ENCODE data around the gene FBXL13. TPM values are rescaled to one million over a fixed set of nuclear protein-coding genes. Genes with fewer than 3 reads are reported as not detected.

FBXL13 gene
- total and polyA plus RNA-seq, 2 experiments from 2014 or later = 0.24 to 0.43 TPM

DNA sequence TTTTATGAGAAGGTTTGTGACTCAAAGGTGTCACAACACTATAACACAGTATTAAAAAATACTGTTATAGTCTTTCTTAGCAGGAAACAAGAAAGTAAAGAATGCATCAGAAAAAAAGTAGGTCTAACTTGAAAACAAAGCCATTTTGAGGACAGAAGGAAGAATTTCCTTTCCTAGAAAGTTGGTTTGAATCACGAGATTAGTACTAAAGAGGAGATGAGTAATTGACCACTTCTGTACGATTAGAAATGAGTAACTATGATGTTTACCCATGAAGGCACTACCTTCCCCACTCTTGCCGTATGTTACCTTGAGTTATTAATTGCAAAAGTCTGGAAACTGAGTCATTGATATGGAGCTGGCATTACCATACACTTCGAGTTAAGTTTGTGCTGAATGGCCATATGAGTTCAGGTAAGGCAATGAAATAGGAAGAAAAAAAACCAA, 260.5 kb downstream of the FBXL13 start:
- Histone ChIP-seq H3K9ac (no peak overlapping the region), H3K27me3 (replicated peaks; ENCODE audit: insufficient read depth) (no peaks in the 10 kb centered on the region), H4K20me1 (ENCODE audit: insufficient read depth) (no peaks in the 10 kb centered on the region), H3K4me2 (ENCODE audit: unreplicated experiment) (peak overlapping the region; percentile 19), H3K4me1 (ENCODE audit: insufficient read depth) (peaks cover 12% of the 10 kb centered on the region), H3K9me3 (ENCODE audit: low read depth) (no peaks in the 10 kb centered on the region), H3F3A (ENCODE audit: insufficient read depth) (peaks cover 14% of the 10 kb centered on the region), H3K9me2 (ENCODE audit: insufficient read depth) (no peaks in the 10 kb centered on the region), H2AFZ (no peak overlapping the region), H3K27ac (no peak overlapping the region), H3K79me2 (ENCODE audit: insufficient read depth) (no peaks in the 10 kb centered on the region), H3K4me3 (no peak overlapping the region), H3K36me3 (ENCODE audit: low read depth) (no peaks in the 10 kb centered on the region; the same call in 1 of the 2 replicates)
- in situ Hi-C loops (cut with MboI) = no loop called here
- WGBS, 2 experiments (ENCODE audit: low coverage in 1 of 2, low lambda C conversion rate in 2 of 2, missing lambda C conversion rate in 2 of 2) = 4 to 9% methylated on average over 4 of the region's 4 CpGs
- DNase-seq = peak; percentile 81
- TF ChIP-seq EZH2 (IDR thresholded peaks at IDR 0.05; ENCODE audit: insufficient read depth, poor library complexity, severe bottlenecking) (no peak), EZH2phosphoT487 (IDR thresholded peaks at IDR 0.05; ENCODE audit: insufficient read depth, low read depth) (0 out of 2 replicates have a peak, but pooled peaks have one; percentile 69)

DNA sequence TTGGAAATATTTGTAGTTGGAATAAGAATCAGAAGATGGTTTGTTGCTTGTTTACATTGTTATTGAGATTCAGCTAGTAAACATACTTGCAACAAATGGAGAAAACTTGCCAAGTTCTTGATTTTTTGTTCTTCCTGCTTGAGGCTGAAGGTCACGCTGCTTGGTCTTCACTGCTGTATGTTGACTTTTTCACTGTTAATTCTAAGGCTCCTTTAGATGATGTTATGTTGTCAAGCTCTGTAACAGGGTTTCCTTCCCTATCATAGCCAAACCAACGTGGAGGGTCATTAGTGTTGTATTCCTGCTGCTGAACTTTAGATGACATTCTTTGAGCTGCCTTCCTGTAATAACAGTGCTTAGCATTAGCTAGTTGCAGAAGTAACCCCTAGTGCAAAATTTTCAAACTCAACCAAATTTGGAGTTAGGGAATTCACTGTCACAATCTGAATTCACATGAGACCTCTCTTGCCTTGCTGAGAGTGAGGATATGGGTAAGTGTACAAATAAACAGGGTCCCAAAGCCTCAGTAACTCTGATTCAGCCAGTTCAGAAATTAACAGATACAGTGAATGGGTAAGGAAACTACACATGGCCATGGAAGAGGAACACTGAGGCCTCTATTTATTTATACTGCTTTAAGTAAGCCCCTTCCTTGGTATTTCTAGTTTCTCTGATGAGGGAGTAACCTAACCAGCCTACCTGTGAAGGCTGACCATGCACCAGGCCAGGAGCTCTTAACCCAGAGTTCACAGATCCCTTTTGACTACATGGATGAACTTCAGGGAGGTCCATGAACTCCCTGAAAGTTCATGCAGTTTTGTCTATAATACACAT, 261.2 kb downstream of the FBXL13 start:
- no peak overlapping the region for H2AFZ ChIP-seq
- WGBS, 2 experiments (ENCODE audit: low coverage in 1 of 2, low lambda C conversion rate in 2 of 2, missing lambda C conversion rate in 2 of 2) = 95 to 100% methylated on average over 2 of the region's 2 CpGs
- H3K27ac ChIP-seq = no peak overlapping the region
- H3K9me2 ChIP-seq (ENCODE audit: insufficient read depth) = no peaks in the 10 kb centered on the region
- no peaks in the 10 kb centered on the region; the same call in 1 of the 2 replicates for H3K36me3 ChIP-seq (ENCODE audit: low read depth)
- H3K79me2 ChIP-seq (ENCODE audit: insufficient read depth) = no peaks in the 10 kb centered on the region
- DNase-seq = no peak
- no peak overlapping the region for H3K4me3 ChIP-seq
- peaks cover 12% of the 10 kb centered on the region for H3K4me1 ChIP-seq (ENCODE audit: insufficient read depth)
- peaks cover 14% of the 10 kb centered on the region for H3F3A ChIP-seq (ENCODE audit: insufficient read depth)
- H4K20me1 ChIP-seq (ENCODE audit: insufficient read depth) = no peaks in the 10 kb centered on the region
- no peak overlapping the region for H3K4me2 ChIP-seq (ENCODE audit: unreplicated experiment)
- H3K27me3 ChIP-seq (replicated peaks; ENCODE audit: insufficient read depth) = no peaks in the 10 kb centered on the region
- H3K9ac ChIP-seq = no peak overlapping the region
- in situ Hi-C loops (cut with MboI) = no loop called here
- no peaks in the 10 kb centered on the region for H3K9me3 ChIP-seq (ENCODE audit: low read depth)
- no peak for TF ChIP-seq EZH2phosphoT487 (IDR thresholded peaks at IDR 0.05; ENCODE audit: insufficient read depth, low read depth)
- no peak for TF ChIP-seq EZH2 (IDR thresholded peaks at IDR 0.05; ENCODE audit: insufficient read depth, poor library complexity, severe bottlenecking)

DNA sequence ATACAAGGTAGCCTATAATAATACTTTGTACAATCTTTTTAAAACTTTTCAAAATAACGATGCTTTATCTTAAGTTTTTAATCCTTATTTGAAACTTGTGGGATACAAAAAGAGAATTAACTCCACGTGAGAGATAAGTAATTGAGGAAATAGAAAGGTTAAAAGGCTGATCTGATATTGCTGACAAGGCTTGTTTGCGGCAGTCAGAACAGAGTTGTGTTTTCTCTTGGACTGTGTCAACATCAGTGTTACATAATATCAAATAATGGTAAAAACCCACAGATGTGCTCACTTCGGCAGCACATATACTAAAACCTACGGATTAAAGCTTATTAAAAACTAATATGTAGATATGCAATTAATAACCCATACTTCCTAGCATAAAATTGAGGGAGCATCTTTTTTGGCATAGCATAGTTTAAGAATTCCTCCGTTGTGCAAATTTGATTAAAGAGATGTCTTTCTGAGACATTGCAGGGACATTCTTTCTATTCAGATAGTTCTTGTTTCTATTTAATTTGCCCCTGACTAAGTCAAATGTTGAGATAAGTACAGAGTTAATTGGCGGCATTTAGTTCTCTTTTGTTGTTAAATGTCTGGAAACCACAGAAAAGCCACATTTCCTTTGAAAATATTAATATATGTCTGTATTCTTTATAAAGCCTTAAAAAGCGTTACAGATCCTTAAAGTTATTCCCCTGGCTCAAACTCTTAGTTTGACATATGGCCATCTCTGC, 262.5 kb downstream of the FBXL13 start:
- WGBS, 2 experiments (ENCODE audit: low coverage in 1 of 2, low lambda C conversion rate in 2 of 2, missing lambda C conversion rate in 2 of 2) = 81 to 85% methylated on average over 8 of the region's 8 CpGs
- in situ Hi-C loops (cut with MboI) = no loop called here
- H4K20me1 ChIP-seq (ENCODE audit: insufficient read depth) = no peaks in the 10 kb centered on the region

GRCh38 chr7:102810916-102811315, 263.7 kb downstream of the FBXL13 start:
- TF ChIP-seq EZH2 (IDR thresholded peaks at IDR 0.05; ENCODE audit: insufficient read depth, poor library complexity, severe bottlenecking) = no peak
- TF ChIP-seq EZH2phosphoT487 (IDR thresholded peaks at IDR 0.05; ENCODE audit: insufficient read depth, low read depth) = no peak
- Histone ChIP-seq H3K79me2 (ENCODE audit: insufficient read depth) (no peaks in the 10 kb centered on the region), H3K4me1 (ENCODE audit: insufficient read depth) (peaks cover 12% of the 10 kb centered on the region), H3K4me3 (no peak overlapping the region), H3F3A (ENCODE audit: insufficient read depth) (peaks cover 14% of the 10 kb centered on the region), H3K9me3 (ENCODE audit: low read depth) (no peaks in the 10 kb centered on the region), H3K9ac (no peak overlapping the region), H3K27ac (no peak overlapping the region), H3K36me3 (ENCODE audit: low read depth) (no peaks in the 10 kb centered on the region; the same call in 1 of the 2 replicates), H4K20me1 (ENCODE audit: insufficient read depth) (no peaks in the 10 kb centered on the region), H3K4me2 (ENCODE audit: unreplicated experiment) (no peak overlapping the region), H3K27me3 (replicated peaks; ENCODE audit: insufficient read depth) (no peaks in the 10 kb centered on the region), H3K9me2 (ENCODE audit: insufficient read depth) (no peaks in the 10 kb centered on the region), H2AFZ (no peak overlapping the region)
- in situ Hi-C loops (cut with MboI) = no loop called here
- DNase-seq = no peak

More for the DNA sequence above, 262.5 kb downstream of the FBXL13 start:
- H3K9ac ChIP-seq = no peak overlapping the region
- no peak overlapping the region for H2AFZ ChIP-seq
- H3K9me3 ChIP-seq (ENCODE audit: low read depth) = no peaks in the 10 kb centered on the region
- H3K27ac ChIP-seq = no peak overlapping the region
- H3K27me3 ChIP-seq (replicated peaks; ENCODE audit: insufficient read depth) = no peaks in the 10 kb centered on the region
- DNase-seq = no peak
- TF ChIP-seq EZH2 (IDR thresholded peaks at IDR 0.05; ENCODE audit: insufficient read depth, poor library complexity, severe bottlenecking) (no peak), EZH2phosphoT487 (IDR thresholded peaks at IDR 0.05; ENCODE audit: insufficient read depth, low read depth) (no peak)
- no peak overlapping the region for H3K4me3 ChIP-seq
- no peak overlapping the region for H3K4me2 ChIP-seq (ENCODE audit: unreplicated experiment)
- peaks cover 14% of the 10 kb centered on the region for H3F3A ChIP-seq (ENCODE audit: insufficient read depth)
- no peaks in the 10 kb centered on the region for H3K79me2 ChIP-seq (ENCODE audit: insufficient read depth)
- H3K36me3 ChIP-seq (ENCODE audit: low read depth) = no peaks in the 10 kb centered on the region; the same call in 1 of the 2 replicates
- peaks cover 12% of the 10 kb centered on the region for H3K4me1 ChIP-seq (ENCODE audit: insufficient read depth)
- H3K9me2 ChIP-seq (ENCODE audit: insufficient read depth) = no peaks in the 10 kb centered on the region

Measured in GM23248 (cell line).